OCI-LY3 (cell line): ENCODE measurements around the gene HABP2.

Experiments used
- H2AFZ ChIP-seq: fragments of 200-600, 300-600 bp; shearing (Covaris generic); 2 replicates; pipeline ENCODE4 v1.6.0; 2014; ENCODE audit warnings: antibody characterized with exemption, low read depth, low read length
- H3K27ac ChIP-seq: fragments of 200-600, 300-600 bp; sonication (generic); 2 replicates; pipeline ENCODE4 v1.5.1; 2014; ENCODE audit warnings: mild to moderate bottlenecking, low read length, moderate library complexity, mixed read lengths
- H3K27me3 ChIP-seq: fragments of 200-600, 300-600 bp; sonication (generic); 2 replicates; pipeline ENCODE4 v1.6.1; 2014; ENCODE audit warnings: low read depth, low read length, mixed read lengths
- H3K36me3 ChIP-seq: fragments of 200-600, 300-600 bp; sonication (generic); replicated peaks from 2 replicates; pipeline ENCODE3; 2014; ENCODE audit warnings: low read depth, low read length, mixed read lengths
- H3K4me1 ChIP-seq: fragments of 300-600, 200-600 bp; sonication (generic); 2 replicates; pipeline ENCODE4 v1.6.1; 2014; ENCODE audit warnings: low read length, mixed read lengths
- H3K4me2 ChIP-seq: fragments of 200-600, 300-600 bp; sonication (generic); 2 replicates; pipeline ENCODE4 v1.6.1; 2014; ENCODE audit warnings: low read length, mixed read lengths
- H3K4me3 ChIP-seq: fragments of 300-600, 200-600 bp; sonication (generic); 2 replicates; pipeline ENCODE4 v1.5.1; 2014; ENCODE audit warnings: antibody characterized with exemption, mild to moderate bottlenecking, low read length, moderate library complexity
- H3K79me2 ChIP-seq: fragments of 300-600, 200-600 bp; shearing (Covaris generic); 2 replicates; pipeline ENCODE4 v1.6.1; 2014; ENCODE audit warnings: mild to moderate bottlenecking, low read length, mixed read lengths
- H3K9ac ChIP-seq: fragments of 300-600, 200-600 bp; shearing (Covaris generic); 2 replicates; pipeline ENCODE4 v1.6.0; 2014; ENCODE audit warnings: mild to moderate bottlenecking, low read length, moderate library complexity
- H3K9me3 ChIP-seq: fragments of 200-600, 300-600 bp; shearing (Covaris generic); 2 replicates; pipeline ENCODE4 v1.6.1; 2014; ENCODE audit warnings: low read length, mixed read lengths; ENCODE audit not compliant: insufficient read depth
- H4K20me1 ChIP-seq: fragments of 200-600, 300-600 bp; sonication (generic); 2 replicates; pipeline ENCODE4 v1.6.1; 2016; ENCODE audit warnings: low read length, mixed read lengths; ENCODE audit not compliant: insufficient read depth
- CTCF ChIP-seq: fragments of 200-600, 300-600 bp; sonication (generic); IDR thresholded peaks from 2 replicates; pipeline ENCODE4 v1.5.1; 2014; ENCODE audit warnings: antibody characterized with exemption, low read length, low read depth
- EZH2phosphoT487 ChIP-seq: fragments of 200-600 bp; shearing (Covaris generic); IDR thresholded peaks from 2 replicates; pipeline ENCODE4 v1.6.1; 2018; ENCODE audit warnings: antibody characterized with exemption, mixed run types, low read depth

The HABP2 gene

GRCh38 chr10:113519681-113520115 is 33.2 kb upstream of the HABP2 start:
- Histone ChIP-seq H3K27me3 (no peaks in the 10 kb centered on the region), H4K20me1 (no peaks in the 10 kb centered on the region), H3K4me2 (no peak overlapping the region), H3K9ac (no peak overlapping the region), H2AFZ (no peak overlapping the region), H3K79me2 (no peaks in the 10 kb centered on the region), H3K4me1 (no peaks in the 10 kb centered on the region), H3K9me3 (no peaks in the 10 kb centered on the region), H3K27ac (no peak overlapping the region), H3K4me3 (no peak overlapping the region), H3K36me3 (no peaks in the 10 kb centered on the region)
- TF ChIP-seq CTCF = no peak
- TF ChIP-seq EZH2phosphoT487 = no peak

GRCh38 chr10:113520261-113520660 is 32.6 kb upstream of the HABP2 start:
- H3K4me1 ChIP-seq = no peaks in the 10 kb centered on the region
- H3K79me2 ChIP-seq = no peaks in the 10 kb centered on the region
- TF ChIP-seq CTCF (no peak), EZH2phosphoT487 (no peak)
- H2AFZ ChIP-seq = no peak overlapping the region
- no peaks in the 10 kb centered on the region for H3K36me3 ChIP-seq
- H3K9ac ChIP-seq = no peak overlapping the region
- H3K4me2 ChIP-seq = no peak overlapping the region
- no peaks in the 10 kb centered on the region for H3K27me3 ChIP-seq
- H3K4me3 ChIP-seq = no peak overlapping the region
- H3K9me3 ChIP-seq = no peaks in the 10 kb centered on the region
- H3K27ac ChIP-seq = no peak overlapping the region
- H4K20me1 ChIP-seq = no peaks in the 10 kb centered on the region

- Histone ChIP-seq H3K27ac (no peak overlapping the region), H3K9ac (no peak overlapping the region), H3K79me2 (no peaks in the 10 kb centered on the region), H3K36me3 (no peaks in the 10 kb centered on the region), H2AFZ (no peak overlapping the region), H3K9me3 (no peaks in the 10 kb centered on the region), H3K4me3 (no peak overlapping the region), H3K4me1 (no peaks in the 10 kb centered on the region), H3K4me2 (no peak overlapping the region), H3K27me3 (no peaks in the 10 kb centered on the region), H4K20me1 (no peaks in the 10 kb centered on the region)
- TF ChIP-seq CTCF = peak; percentile 71
- TF ChIP-seq EZH2phosphoT487 = no peak
Observed at GRCh38 chr10:113520690-113521474, 32.0 kb upstream of the HABP2 start.

DNA sequence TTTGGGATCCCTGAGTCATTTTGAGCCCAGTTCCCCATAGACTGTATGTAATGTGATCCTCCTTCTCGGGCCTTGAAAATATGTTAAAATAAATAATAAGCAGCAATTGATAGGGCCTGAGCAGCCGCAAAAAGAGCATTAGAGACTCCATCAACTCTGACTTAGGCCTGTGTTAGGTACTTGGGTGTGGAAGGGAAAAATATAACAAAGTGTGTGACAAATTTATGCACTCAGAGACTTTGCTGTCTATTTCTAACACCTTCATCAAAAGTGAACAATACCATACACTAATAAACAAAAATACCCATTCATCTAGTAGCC is 31.4 kb upstream of the HABP2 start:
- no peaks in the 10 kb centered on the region for H3K4me1 ChIP-seq
- H3K27me3 ChIP-seq = no peaks in the 10 kb centered on the region
- TF ChIP-seq CTCF (no peak), EZH2phosphoT487 (no peak)
- no peak overlapping the region for H2AFZ ChIP-seq
- no peaks in the 10 kb centered on the region for H3K9me3 ChIP-seq
- H4K20me1 ChIP-seq = no peaks in the 10 kb centered on the region
- H3K36me3 ChIP-seq = no peaks in the 10 kb centered on the region
- no peak overlapping the region for H3K4me2 ChIP-seq
- H3K4me3 ChIP-seq = no peak overlapping the region
- no peaks in the 10 kb centered on the region for H3K79me2 ChIP-seq
- H3K9ac ChIP-seq = no peak overlapping the region
- H3K27ac ChIP-seq = no peak overlapping the region
